Peyer's patch (tissue), 4 donors: Measurements from ENCODE around the gene TRIO.

Experiments
- CTCF ChIP-seq, 6 experiments: fragments of 450-650 bp in 4 of 6; fragments of 200-600 bp in 2 of 6; sonication (generic) in 1 of 6; IDR thresholded peaks; one replicate each; pipeline ENCODE4 v1.5.1; 2017 to 2019; ENCODE audit warnings: antibody characterized with exemption in 6 of 6, mild to moderate bottlenecking in 3 of 6, moderate library complexity in 1 of 6
- POLR2A ChIP-seq, 2 donors: fragments of 450-650 bp; IDR thresholded peaks; one replicate each; pipeline ENCODE4 v1.5.1; 2017; ENCODE audit warnings: antibody characterized with exemption in 2 of 2, mild to moderate bottlenecking in 2 of 2, moderate library complexity in 2 of 2

GRCh38 chr5:14321936-14322335, 178.8 kb downstream of the TRIO start:
- TF ChIP-seq CTCF (IDR thresholded peaks at IDR 0.05), result no peak
- no peak for TF ChIP-seq POLR2A (IDR thresholded peaks at IDR 0.05)
